Fibroblast of pulmonary artery (primary cell): ENCODE data around the gene OR10H5.
"Not testable (repeated sequence)": the region's sequence is repeated elsewhere in the genome, so short reads cannot be mapped to it uniquely, and the experiment has no call there.

ENCODE experiments used
- DNase-seq: peaks from one replicate; pipeline ENCODE4 v3.0.0-alpha.2; 2010; ENCODE audit warnings: low read depth
- H3K4me3 ChIP-seq: replicated peaks from 2 replicates; pipeline ENCODE4 v1.5.1; 2011; ENCODE audit warnings: low read depth, mild to moderate bottlenecking, control low read depth, low read length, moderate library complexity
- TF ChIP-seq, protein P1 (sequence below): IDR thresholded peaks from 2 replicates; pipeline ENCODE4 v1.5.1; 2011; ENCODE audit warnings: mild to moderate bottlenecking, control low read depth, low read length, inconsistent platforms; ENCODE audit errors: missing control alignments

The OR10H5 gene

DNA sequence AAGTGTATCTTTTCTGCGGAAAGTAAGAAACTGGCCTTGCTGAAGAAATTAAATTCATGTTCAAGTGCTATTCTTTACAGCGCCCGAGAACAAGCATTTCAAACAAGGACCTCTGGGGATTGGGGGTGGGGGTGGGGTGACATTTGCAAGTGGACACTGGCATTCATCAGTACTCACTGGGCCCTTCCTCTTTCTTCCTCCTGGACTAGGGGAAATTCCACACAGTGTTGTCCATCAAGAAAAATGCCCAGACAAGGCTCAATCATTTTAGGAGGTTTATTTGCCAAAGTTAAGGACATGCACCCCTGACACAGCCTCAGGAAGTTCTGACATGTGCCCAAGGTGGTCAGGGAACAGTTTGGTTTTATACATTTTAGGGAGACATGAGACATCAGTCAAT lies 50.9 kb downstream of the OR10H5 start:
- no peak for DNase-seq
- H3K4me3 ChIP-seq = no peak overlapping the region
- TF ChIP-seq, protein P1, sequence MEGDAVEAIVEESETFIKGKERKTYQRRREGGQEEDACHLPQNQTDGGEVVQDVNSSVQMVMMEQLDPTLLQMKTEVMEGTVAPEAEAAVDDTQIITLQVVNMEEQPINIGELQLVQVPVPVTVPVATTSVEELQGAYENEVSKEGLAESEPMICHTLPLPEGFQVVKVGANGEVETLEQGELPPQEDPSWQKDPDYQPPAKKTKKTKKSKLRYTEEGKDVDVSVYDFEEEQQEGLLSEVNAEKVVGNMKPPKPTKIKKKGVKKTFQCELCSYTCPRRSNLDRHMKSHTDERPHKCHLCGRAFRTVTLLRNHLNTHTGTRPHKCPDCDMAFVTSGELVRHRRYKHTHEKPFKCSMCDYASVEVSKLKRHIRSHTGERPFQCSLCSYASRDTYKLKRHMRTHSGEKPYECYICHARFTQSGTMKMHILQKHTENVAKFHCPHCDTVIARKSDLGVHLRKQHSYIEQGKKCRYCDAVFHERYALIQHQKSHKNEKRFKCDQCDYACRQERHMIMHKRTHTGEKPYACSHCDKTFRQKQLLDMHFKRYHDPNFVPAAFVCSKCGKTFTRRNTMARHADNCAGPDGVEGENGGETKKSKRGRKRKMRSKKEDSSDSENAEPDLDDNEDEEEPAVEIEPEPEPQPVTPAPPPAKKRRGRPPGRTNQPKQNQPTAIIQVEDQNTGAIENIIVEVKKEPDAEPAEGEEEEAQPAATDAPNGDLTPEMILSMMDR = no peak

DNA sequence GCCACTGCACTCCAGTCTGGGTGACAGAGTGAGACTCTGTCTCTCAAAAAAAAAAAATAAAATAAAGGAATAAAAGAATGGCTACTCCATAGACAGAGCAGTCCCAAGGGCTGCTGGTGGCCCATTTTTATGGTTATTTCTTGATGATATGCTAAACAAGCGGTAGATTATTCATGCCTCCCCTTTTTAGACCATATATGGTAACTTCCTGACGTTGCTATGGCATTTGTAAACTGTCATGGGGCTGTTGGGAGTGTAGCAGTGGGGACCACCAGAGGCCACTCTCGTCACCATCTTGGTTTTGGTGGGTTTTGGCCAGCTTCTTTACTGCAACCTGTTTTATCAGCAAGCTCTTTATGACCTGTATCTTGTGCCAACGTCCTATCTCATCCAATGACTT lies 52.4 kb downstream of the OR10H5 start:
- not testable (repeated sequence) for H3K4me3 ChIP-seq, DNase-seq

DNA sequence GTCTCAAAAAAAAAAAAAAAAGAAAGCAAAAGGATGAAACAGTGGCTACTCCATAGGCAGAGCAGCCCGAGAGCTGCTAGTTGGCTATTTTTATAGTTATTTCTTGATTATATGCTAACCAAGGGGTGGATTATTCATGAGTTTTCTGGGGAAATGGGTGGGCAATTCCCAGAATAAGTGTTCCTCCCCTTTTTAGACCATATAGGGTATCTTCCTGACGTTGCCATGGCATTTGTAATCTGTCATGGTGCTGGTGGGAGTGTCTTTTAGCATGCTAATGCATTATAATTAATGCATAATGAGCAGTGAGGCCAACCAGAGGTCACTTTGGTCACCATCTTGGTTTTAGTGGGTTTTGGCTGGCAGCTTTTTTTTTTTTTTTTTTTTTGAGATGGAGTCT lies 53.4 kb downstream of the OR10H5 start:
- DNase-seq = no peak
- TF ChIP-seq, protein P1 = no peak
- H3K4me3 ChIP-seq = no peak overlapping the region

DNA sequence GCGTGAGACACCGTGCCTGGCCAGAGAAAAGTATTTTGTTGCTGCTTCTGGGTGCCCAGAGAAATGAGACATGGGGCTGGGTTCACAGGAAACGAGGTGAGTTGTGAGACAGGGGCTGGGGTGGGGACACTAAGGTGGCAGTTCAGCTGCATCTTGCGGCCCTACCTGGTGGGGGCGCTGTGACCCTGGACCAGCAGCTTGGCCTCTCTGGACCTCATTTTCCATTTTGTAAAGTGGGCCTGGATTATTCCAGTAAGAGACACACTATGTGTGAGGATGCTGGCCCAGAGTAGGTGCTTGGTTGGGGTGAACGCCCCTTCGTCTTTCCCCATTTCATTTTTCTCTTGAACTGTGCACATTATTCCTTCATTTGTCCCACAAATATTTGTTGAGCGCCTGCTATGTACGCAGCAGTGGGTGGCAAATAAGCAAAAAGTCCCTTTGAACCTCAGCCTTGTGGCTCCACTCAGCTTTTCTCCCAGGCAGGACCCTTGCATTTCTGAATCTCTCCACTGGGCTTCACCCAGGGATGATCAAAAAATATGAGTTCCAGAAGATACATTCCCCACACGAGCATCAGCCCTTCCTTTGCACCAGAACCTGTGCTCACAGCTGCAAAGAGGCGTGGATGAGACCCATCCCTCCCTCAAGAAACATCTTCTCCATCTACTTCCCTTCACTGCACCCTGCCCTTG lies 54.6 kb downstream of the OR10H5 start:
- H3K4me3 ChIP-seq = no peak overlapping the region
- DNase-seq = no peak
- TF ChIP-seq, protein P1 = no peak

DNA sequence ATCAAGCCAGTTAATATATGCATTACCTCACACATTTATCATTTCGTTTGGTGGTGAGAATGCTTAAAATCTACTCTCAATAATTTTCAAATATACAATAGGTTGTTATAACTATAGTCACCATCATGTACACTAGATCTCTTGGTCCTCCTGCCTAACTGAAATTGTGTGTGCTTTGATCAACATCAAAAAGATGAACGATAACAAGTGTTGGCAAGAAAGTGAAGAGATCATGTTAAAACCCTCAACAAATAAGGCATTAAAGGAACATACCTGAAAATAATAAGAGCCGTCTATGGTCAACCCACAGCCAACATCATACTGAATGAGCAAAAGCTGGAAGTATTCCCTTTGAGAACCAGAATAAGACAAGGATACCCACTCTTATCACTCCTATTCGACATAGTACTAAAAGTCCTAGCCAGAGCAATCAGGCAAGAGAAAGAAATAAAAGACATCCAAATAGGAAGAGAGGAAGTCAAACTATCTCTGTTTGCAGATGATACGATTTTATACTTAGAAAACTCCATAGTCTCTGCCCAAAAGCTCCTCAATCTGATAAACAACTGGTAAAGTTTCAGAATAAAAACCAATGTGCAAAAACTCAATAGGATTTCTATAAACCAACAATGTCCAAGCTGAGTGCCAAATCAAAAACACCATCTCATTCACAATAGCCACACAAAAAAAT lies 55.9 kb downstream of the OR10H5 start:
- DNase-seq = no peak
- TF ChIP-seq, protein P1 = no peak
- H3K4me3 ChIP-seq = no peak overlapping the region

DNA sequence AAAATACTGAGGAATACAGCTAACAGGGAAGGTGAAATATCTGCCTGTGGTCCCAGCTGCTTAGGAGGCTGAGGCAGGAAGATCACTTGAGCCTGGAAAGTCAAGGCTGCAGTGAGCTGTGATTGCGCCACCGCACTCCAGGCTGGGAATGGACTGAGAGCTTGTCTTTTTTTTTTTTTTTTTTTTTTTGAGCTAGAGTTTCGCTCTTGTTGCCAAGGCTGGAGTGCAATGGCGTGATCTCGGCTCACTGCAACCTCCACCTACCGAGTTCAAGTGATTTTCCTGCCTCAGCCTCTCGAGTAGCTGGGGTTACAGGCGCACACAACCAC lies 56.4 kb downstream of the OR10H5 start:
- DNase-seq, H3K4me3 ChIP-seq: not testable (repeated sequence)

DNA sequence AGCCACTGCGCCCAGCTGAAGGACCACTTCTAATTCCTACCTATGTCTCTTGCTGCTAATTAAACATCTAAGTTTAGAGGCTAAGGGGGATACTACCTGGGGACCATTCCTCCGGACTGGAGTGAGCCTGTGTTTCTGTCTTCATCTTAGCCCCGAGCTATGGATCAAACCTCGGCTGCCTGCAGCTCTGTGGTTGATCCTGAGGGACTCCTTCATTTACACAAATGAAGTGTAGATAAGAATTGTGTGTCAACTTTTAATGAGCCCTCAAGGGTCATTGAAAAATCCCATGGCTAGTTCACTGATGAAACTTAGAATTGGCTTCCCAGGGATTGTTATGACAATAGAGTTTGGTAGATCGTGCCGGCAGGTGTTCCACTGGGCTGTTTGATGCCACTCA lies 59.5 kb downstream of the OR10H5 start:
- DNase-seq = no peak
- H3K4me3 ChIP-seq = no peak overlapping the region
- TF ChIP-seq, protein P1 = no peak

DNA sequence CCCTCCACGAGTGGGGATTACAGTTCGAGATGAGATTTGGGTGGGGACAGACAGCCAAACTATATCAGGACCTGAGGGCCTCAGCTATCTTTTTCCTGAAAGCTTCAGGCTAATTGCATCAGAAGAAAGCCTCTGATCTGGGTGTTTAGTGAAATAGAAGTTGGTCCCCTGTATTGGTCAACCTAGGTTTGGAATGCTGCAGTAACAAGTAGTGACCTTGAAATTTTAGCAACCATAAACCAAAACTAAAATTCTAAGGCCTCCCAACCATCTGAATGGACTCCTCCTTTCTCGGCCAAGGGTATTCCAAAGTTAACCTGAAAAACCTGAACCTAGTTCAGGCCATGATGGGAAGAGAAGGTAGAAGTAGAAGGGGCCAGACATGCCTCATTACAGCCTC lies 62.9 kb downstream of the OR10H5 start:
- no peak overlapping the region for H3K4me3 ChIP-seq
- TF ChIP-seq, protein P1 = no peak
- no peak for DNase-seq
